Erythroblast (primary cell): ENCODE measurements around the gene C1orf94.

Experiments used
- GATA1 ChIP-seq: IDR thresholded peaks from 2 replicates; pipeline ENCODE4 v1.6.1; 2011; ENCODE audit warnings: low read depth, mild to moderate bottlenecking, control low read depth, low read length, moderate library complexity
- POLR2A ChIP-seq: IDR thresholded peaks from 2 replicates; pipeline ENCODE4 v1.6.1; 2011; ENCODE audit warnings: mild to moderate bottlenecking, low read length

DNA sequence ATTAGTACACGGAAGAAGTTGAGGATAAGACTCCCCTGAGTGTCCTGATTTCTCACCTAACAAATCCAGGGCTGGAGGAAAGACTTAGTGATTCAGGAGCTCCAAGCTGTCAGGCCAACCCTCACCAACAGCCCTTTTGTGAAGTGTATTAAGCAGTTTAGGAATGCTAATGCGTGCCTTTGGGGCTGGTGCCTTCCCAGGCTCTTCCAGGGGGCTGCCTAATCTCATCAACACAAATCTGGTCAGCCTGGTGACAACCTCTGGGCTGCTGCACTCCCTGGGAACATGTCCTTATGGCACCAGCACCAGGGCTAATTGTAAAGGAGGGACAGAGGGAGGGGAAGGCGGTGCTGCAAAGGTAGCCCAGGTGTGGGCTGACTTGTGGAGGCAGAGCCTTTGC, 27.2 kb upstream of the C1orf94 start:
- TF ChIP-seq POLR2A (no peak), GATA1 (no peak)
